ENCODE results near the gene LTBP2. TPM values are rescaled to one million over a fixed set of nuclear protein-coding genes. Genes with fewer than 3 reads are reported as not detected.

LTBP2 gene
- total and polyA plus RNA-seq, 2 of the 8 experiments (the other 6 are each of a cell fraction or from before 2014, with no cell fraction given), result 0.48 to 0.89 TPM

- Histone ChIP-seq H3K4me3 (ENCODE audit: extremely low read depth in 1 of 4, insufficient read depth in 2 of 4, low read depth in 3 of 4, low read length in 4 of 4) (no peak overlapping the region), H3K4me1 (replicated peaks in 1 of 4; ENCODE audit: control insufficient read depth in 3 of 4, insufficient read depth in 4 of 4, low read length in 3 of 4) (peaks cover 0 to 13% (median 6%) of the 10 kb centered on the region in 4 experiments; a peak in 6 of 7 replicates), H3K23me2 (ENCODE audit: low read depth, low read length) (peaks cover 2% of the 10 kb centered on the region; the same call in 1 of the 2 replicates), H2AFZ (ENCODE audit: low read length) (no peak overlapping the region), H3K79me1 (ENCODE audit: low read depth, low read length) (no peaks in the 10 kb centered on the region), H2BK15ac (ENCODE audit: low read length) (no peak overlapping the region), H3K23ac (ENCODE audit: insufficient read length) (no peak overlapping the region), H3K27me3 (replicated peaks in 1 of 4; ENCODE audit: control insufficient read depth in 3 of 4, extremely low read depth in 1 of 4, insufficient read depth in 3 of 4, low read length in 3 of 4) (no peaks in the 10 kb centered on the region), H4K20me1 (replicated peaks in 1 of 2; ENCODE audit: control insufficient read depth in 1 of 2, insufficient read depth in 2 of 2, low read length in 2 of 2) (no peaks in the 10 kb centered on the region), H3K9me3 (ENCODE audit: insufficient read depth in 2 of 2, low read depth in 1 of 2, low read length in 1 of 2) (no peaks in the 10 kb centered on the region), H3K27ac (ENCODE audit: low read depth, low read length) (no peak overlapping the region), H4K5ac (ENCODE audit: insufficient read length, low read depth, low read length) (no peak overlapping the region), H4K91ac (replicated peaks; ENCODE audit: insufficient read length, low read length) (no peak overlapping the region), H3K4me2 (ENCODE audit: insufficient read depth in 1 of 2, low read depth in 2 of 2, low read length in 2 of 2) (no peak overlapping the region), H3K56ac (replicated peaks; ENCODE audit: insufficient read length, low read depth, low read length) (no peak overlapping the region), H2BK5ac (ENCODE audit: low read depth, low read length) (no peak overlapping the region), H3K79me2 (ENCODE audit: control insufficient read depth in 1 of 2, insufficient read depth in 2 of 2, low read length in 2 of 2) (no peaks in the 10 kb centered on the region), H4K8ac (ENCODE audit: extremely low read depth, insufficient read depth, low read length) (peak overlapping the region; percentile 79; the same call in 1 of the 2 replicates), H3K14ac (ENCODE audit: insufficient read length) (no peak overlapping the region), H2BK20ac (ENCODE audit: low read length) (no peak overlapping the region), H3K36me3 (ENCODE audit: control insufficient read depth in 2 of 4, insufficient read depth in 4 of 4, low read length in 3 of 4) (no peaks in the 10 kb centered on the region), H3K9ac (replicated peaks in 1 of 4; ENCODE audit: extremely low read depth in 1 of 4, low read depth in 3 of 4, low read length in 3 of 4) (no peak overlapping the region), H2AK5ac (ENCODE audit: low read depth, low read length) (no peak overlapping the region), H3K4ac (replicated peaks; ENCODE audit: insufficient read length, low read depth, low read length) (no peak overlapping the region), H2BK120ac (replicated peaks; ENCODE audit: low read depth, low read length) (no peak overlapping the region), H3K18ac (ENCODE audit: extremely low read depth, low read length) (no peak overlapping the region), H2BK12ac (ENCODE audit: low read depth, low read length) (peak overlapping the region; percentile 60; the same call in 1 of the 2 replicates)
- DNase-seq (ENCODE audit: low read depth in 1 of 2, low spot score in 2 of 2), result no peak
- ChIA-PET CTCF (ENCODE audit: partially characterized antibody) (interaction anchor here (0.7 to 3.0 kb wide), 7 partner anchors 10 to 57 kb away, joined by 3 to 13 read pairs (median 9); no protein-coding TSS in a partner anchor), POLR2A (ENCODE audit: partially characterized antibody) (no interaction called here)
- WGBS, 2 experiments (ENCODE audit: extremely low coverage in 1 of 2, insufficient coverage in 1 of 2, insufficient read length in 1 of 2, insufficient replicate concordance in 2 of 2, low coverage in 1 of 2, low lambda C conversion rate in 2 of 2, missing lambda C conversion rate in 1 of 2), result 84% methylated on average over 6 of the region's 6 CpGs; no CpG with 5 or more reads in 1 of the 2 experiments
- no peak for FAIRE-seq
- no peak for TF ChIP-seq SAP30 (IDR thresholded peaks at IDR 0.05; ENCODE audit: insufficient read depth, insufficient replicate concordance, low read length)
- TF ChIP-seq CHD2 (IDR thresholded peaks at IDR 0.05; ENCODE audit: low read length), result no peak
- TF ChIP-seq SIN3A (conservative IDR thresholded peaks at IDR 0.05 in 1 of 2, IDR thresholded peaks at IDR 0.05 in 1 of 2; ENCODE audit: low read depth in 1 of 2, low read length in 2 of 2), result no peak
- no peak for TF ChIP-seq FOSL1 (IDR thresholded peaks at IDR 0.05; ENCODE audit: insufficient read depth, low read depth, low read length)
Measured at GRCh38 chr14:74552623-74553022, 59.4 kb downstream of the LTBP2 start.

Data from H1 (cell line).